Fibroblast of lung (primary cell): ENCODE measurements around the gene CLSTN2. TPM values are rescaled to one million over a fixed set of nuclear protein-coding genes. Genes with fewer than 3 reads are reported as not detected.
A peak's percentile ranks its signal among the peaks of the same experiment; 100 is the strongest.

Experiments
- DNase-seq, 2 donors: peaks; one replicate each; pipeline versions ENCODE4 v3.0.0 to v3.0.0-alpha.2; 2010; ENCODE audit warnings: low read depth in 2 of 2
- H2AFZ ChIP-seq: 2 replicates; pipeline ENCODE4 v1.5.1; 2012; ENCODE audit warnings: low read length, control low read depth, inconsistent platforms
- H3K27ac ChIP-seq: 2 replicates; pipeline ENCODE4 v1.5.1; 2011; ENCODE audit warnings: low read length, control low read depth; ENCODE audit not compliant: insufficient read depth
- H3K27me3 ChIP-seq: 2 replicates; pipeline ENCODE4 v1.5.1; 2011; ENCODE audit warnings: mild to moderate bottlenecking, low read length; ENCODE audit not compliant: control insufficient read depth, insufficient read depth
- H3K36me3 ChIP-seq: 2 replicates; pipeline ENCODE4 v1.5.1; 2011; ENCODE audit warnings: low read length; ENCODE audit not compliant: control insufficient read depth, insufficient read depth
- H3K4me1 ChIP-seq: 2 replicates; pipeline ENCODE4 v1.5.1; 2011; ENCODE audit warnings: low read length; ENCODE audit not compliant: control insufficient read depth, insufficient read depth; ENCODE audit errors: extremely low read depth
- H3K4me2 ChIP-seq: 2 replicates; pipeline ENCODE4 v1.5.1; 2011; ENCODE audit warnings: low read length, control low read depth; ENCODE audit not compliant: insufficient read depth; ENCODE audit errors: extremely low read depth
- H3K4me3 ChIP-seq, 4 experiments: fragments of 200-600 bp in 1 of 4; sonication (generic) in 1 of 4; replicated peaks in 1 of 4; 2 replicates each; pipeline ENCODE4 v1.5.1; 2011 to 2016; ENCODE audit warnings: low read length in 4 of 4, low read depth in 3 of 4, mild to moderate bottlenecking in 3 of 4, control low read depth in 2 of 4, inconsistent platforms in 1 of 4, mixed read lengths in 1 of 4; ENCODE audit not compliant: insufficient read depth in 1 of 4; ENCODE audit errors: control extremely low read depth in 1 of 4
- H3K79me2 ChIP-seq: 2 replicates; pipeline ENCODE4 v1.5.1; 2012; ENCODE audit warnings: mild to moderate bottlenecking, low read length, inconsistent platforms; ENCODE audit not compliant: control insufficient read depth, insufficient read depth
- H3K9ac ChIP-seq: 2 replicates; pipeline ENCODE4 v1.5.1; 2011; ENCODE audit warnings: mild to moderate bottlenecking, low read length, control low read depth; ENCODE audit not compliant: insufficient read depth
- H3K9me3 ChIP-seq: 2 replicates; pipeline ENCODE4 v1.5.1; 2012; ENCODE audit warnings: low read depth, low read length; ENCODE audit not compliant: control insufficient read depth, insufficient read depth
- H4K20me1 ChIP-seq: 2 replicates; pipeline ENCODE4 v1.5.1; 2011; ENCODE audit warnings: low read length; ENCODE audit not compliant: control insufficient read depth, insufficient read depth; ENCODE audit errors: extremely low read depth
- CTCF ChIP-seq, 2 donors: IDR thresholded peaks in 1 of 2; conservative IDR thresholded peaks in 1 of 2; 1 replicate in 1 of 2; 2 replicates in 1 of 2; pipeline ENCODE4 v1.5.1; 2011 to 2012; ENCODE audit warnings: low read length in 2 of 2, control low read depth in 1 of 2, inconsistent platforms in 1 of 2, low read depth in 1 of 2, mild to moderate bottlenecking in 1 of 2
- EZH2 ChIP-seq: IDR thresholded peaks from 2 replicates; pipeline ENCODE4 v1.5.1; 2012; ENCODE audit warnings: low read length, control low read depth, mild to moderate bottlenecking; ENCODE audit errors: missing control alignments
- polyA plus RNA-seq, 2 donors: library from polyadenylated mRNA; depleted of rRNA in 1 of 2; stranded (reverse) in 1 of 2; unstranded in 1 of 2; fragments of >200 nt; gene quantifications; 2 replicates each; pipeline ENCODE4 v1.2.1, GENCODE V29; 2011 to 2012; ENCODE audit warnings: missing spikeins in 1 of 2
- total RNA-seq: library from RNA; depleted of rRNA; stranded (reverse); fragments of >200 nt; gene quantifications from 2 replicates; pipeline ENCODE4 v1.2.1, GENCODE V29; 2014

Gene CLSTN2
- total and polyA plus RNA-seq, 2 donors (not counting 1 experiment from before 2014, with no cell fraction given): under 0.01 to 1.3 TPM

DNA sequence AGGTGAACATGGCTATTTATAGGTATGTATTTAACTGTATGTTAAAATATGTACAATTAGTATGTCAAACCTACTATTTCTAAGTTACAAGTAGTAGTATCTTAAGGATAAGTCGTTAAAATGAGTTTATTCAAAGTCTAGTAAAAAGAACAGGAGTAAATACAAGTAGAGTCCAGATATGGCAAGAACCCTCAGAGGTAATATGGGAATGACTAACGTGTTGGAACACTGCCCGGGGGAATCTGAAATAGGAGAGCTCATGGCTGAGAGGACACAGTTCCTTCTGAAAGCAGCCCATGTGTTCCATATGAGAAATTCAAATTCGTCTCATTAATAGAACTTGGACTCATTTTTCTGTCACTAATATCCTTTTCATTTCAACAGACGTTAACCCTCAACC, 158.8 kb downstream of the CLSTN2 start:
- no peak overlapping the region for H3K27ac ChIP-seq
- TF ChIP-seq CTCF (conservative IDR thresholded peaks at IDR 0.05 in 1 of 2, IDR thresholded peaks at IDR 0.05 in 1 of 2; ENCODE audit: low read depth in 1 of 2, low read length in 2 of 2): no peak
- no peak overlapping the region for H3K4me3 ChIP-seq

DNA sequence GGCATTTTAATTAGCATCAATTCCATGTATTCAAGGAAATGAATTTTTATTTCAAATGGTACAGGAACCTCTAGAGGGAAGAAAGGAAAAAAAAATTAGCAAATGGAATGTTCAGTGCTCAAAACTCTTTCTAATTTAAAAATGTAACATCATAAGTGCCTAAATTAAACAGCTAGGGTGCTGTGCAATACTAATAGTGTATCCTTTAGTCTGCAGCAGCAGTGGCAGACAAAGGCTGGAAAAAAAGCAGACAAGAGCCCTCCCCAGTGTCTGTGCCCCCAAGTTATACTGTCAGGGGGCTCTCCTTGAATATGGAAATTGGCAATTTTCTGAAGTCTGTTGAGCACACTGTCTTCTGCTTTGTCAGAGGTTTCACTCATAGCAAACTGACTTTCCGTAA, 159.5 kb downstream of the CLSTN2 start:
- no peaks in the 10 kb centered on the region for H3K27me3 ChIP-seq
- no peak overlapping the region for H3K9ac ChIP-seq
- no peak overlapping the region for H3K27ac ChIP-seq
- H2AFZ ChIP-seq: no peak overlapping the region
- H3K36me3 ChIP-seq: no peaks in the 10 kb centered on the region
- H3K4me3 ChIP-seq: no peak overlapping the region
- no peaks in the 10 kb centered on the region for H4K20me1 ChIP-seq
- H3K4me2 ChIP-seq: no peak overlapping the region
- H3K9me3 ChIP-seq: no peaks in the 10 kb centered on the region
- no peak for DNase-seq
- TF ChIP-seq CTCF (conservative IDR thresholded peaks at IDR 0.05 in 1 of 2, IDR thresholded peaks at IDR 0.05 in 1 of 2; ENCODE audit: low read depth in 1 of 2, low read length in 2 of 2) (no peak), EZH2 (no peak)
- no peaks in the 10 kb centered on the region for H3K4me1 ChIP-seq
- H3K79me2 ChIP-seq: no peaks in the 10 kb centered on the region

More for the DNA sequence above, 158.8 kb downstream of the CLSTN2 start:
- Histone ChIP-seq H3K4me2 (no peak overlapping the region), H3K27me3 (no peaks in the 10 kb centered on the region), H2AFZ (no peak overlapping the region), H3K9me3 (no peaks in the 10 kb centered on the region), H3K79me2 (no peaks in the 10 kb centered on the region), H3K36me3 (no peaks in the 10 kb centered on the region), H4K20me1 (no peaks in the 10 kb centered on the region), H3K4me1 (no peaks in the 10 kb centered on the region), H3K9ac (no peak overlapping the region)
- DNase-seq: peak; percentile 48 to 87

GRCh38 chr3:140096037-140096436, 161.1 kb downstream of the CLSTN2 start:
- Histone ChIP-seq H3K4me3 (no peak overlapping the region), H3K36me3 (no peaks in the 10 kb centered on the region), H3K27ac (no peak overlapping the region), H3K9me3 (no peaks in the 10 kb centered on the region), H3K27me3 (no peaks in the 10 kb centered on the region), H3K4me1 (no peaks in the 10 kb centered on the region), H4K20me1 (no peaks in the 10 kb centered on the region), H3K4me2 (no peak overlapping the region), H3K79me2 (no peaks in the 10 kb centered on the region), H3K9ac (no peak overlapping the region), H2AFZ (no peak overlapping the region)
- no peak for DNase-seq
- no peak for TF ChIP-seq EZH2
- TF ChIP-seq CTCF (conservative IDR thresholded peaks at IDR 0.05 in 1 of 2, IDR thresholded peaks at IDR 0.05 in 1 of 2; ENCODE audit: low read depth in 1 of 2, low read length in 2 of 2): no peak
